Ascending aorta (tissue), 2 donors: ENCODE measurements around the gene SLC38A11. TPM values are rescaled to one million over a fixed set of nuclear protein-coding genes. Genes with fewer than 3 reads are reported as not detected.

Experiments
- DNase-seq, 2 donors: peaks; one replicate each; pipeline ENCODE4 v3.0.0-alpha.2; 2019; ENCODE audit warnings: low spot score in 2 of 2
- H3K27ac ChIP-seq, 2 donors: fragments of 200-600 bp; sonication (generic); one replicate each; pipeline ENCODE4 v1.5.1; 2016 to 2017; ENCODE audit warnings: mild to moderate bottlenecking in 1 of 2
- H3K27me3 ChIP-seq: fragments of 200-600 bp; sonication (generic); one replicate; pipeline ENCODE4 v1.5.1; 2017
- H3K36me3 ChIP-seq, 2 donors: fragments of 200-600 bp; sonication (generic); one replicate each; pipeline ENCODE4 v1.5.1; 2016
- H3K4me1 ChIP-seq, 2 donors: fragments of 200-600 bp; sonication (generic); one replicate each; pipeline ENCODE4 v1.5.1; 2016 to 2017; ENCODE audit warnings: mild to moderate bottlenecking in 1 of 2
- H3K4me3 ChIP-seq, 2 donors: fragments of 200-600 bp; sonication (generic); one replicate each; pipeline ENCODE4 v1.5.1; 2016 to 2017; ENCODE audit warnings: mild to moderate bottlenecking in 1 of 2
- H3K9me3 ChIP-seq, 2 donors: fragments of 200-600 bp; sonication (generic); one replicate each; pipeline ENCODE4 v1.5.1; 2016
- intact Hi-C: fragments of 100-400 bp; cut with DNase I; formaldehyde crosslinking; loops from one replicate; pipeline ENCODE4 v1.15.1; 2023
- total RNA-seq: library from RNA; depleted of rRNA; stranded (reverse); fragments of >200 nt; gene quantifications from one replicate; pipeline ENCODE4 v1.1.0, GENCODE V29; 2016
- TF ChIP-seq, protein P1 (sequence below), 3 experiments: fragments of 200-600 bp in 2 of 3; fragments of 450-650 bp in 1 of 3; sonication (generic) in 2 of 3; IDR thresholded peaks; one replicate each; pipeline ENCODE4 v1.5.1; 2016 to 2019; ENCODE audit warnings: antibody characterized with exemption in 3 of 3, mild to moderate bottlenecking in 1 of 3, moderate library complexity in 1 of 3

SLC38A11 gene
- total RNA-seq, 1 donor from 2014 or later, result not detected

GRCh38 chr2:164937864-164938401, 17.4 kb downstream of the SLC38A11 start:
- H3K4me3 ChIP-seq, result no peak overlapping the region
- intact Hi-C loops, result no loop called here
- H3K9me3 ChIP-seq, result no peaks in the 10 kb centered on the region
- TF ChIP-seq, protein P1, sequence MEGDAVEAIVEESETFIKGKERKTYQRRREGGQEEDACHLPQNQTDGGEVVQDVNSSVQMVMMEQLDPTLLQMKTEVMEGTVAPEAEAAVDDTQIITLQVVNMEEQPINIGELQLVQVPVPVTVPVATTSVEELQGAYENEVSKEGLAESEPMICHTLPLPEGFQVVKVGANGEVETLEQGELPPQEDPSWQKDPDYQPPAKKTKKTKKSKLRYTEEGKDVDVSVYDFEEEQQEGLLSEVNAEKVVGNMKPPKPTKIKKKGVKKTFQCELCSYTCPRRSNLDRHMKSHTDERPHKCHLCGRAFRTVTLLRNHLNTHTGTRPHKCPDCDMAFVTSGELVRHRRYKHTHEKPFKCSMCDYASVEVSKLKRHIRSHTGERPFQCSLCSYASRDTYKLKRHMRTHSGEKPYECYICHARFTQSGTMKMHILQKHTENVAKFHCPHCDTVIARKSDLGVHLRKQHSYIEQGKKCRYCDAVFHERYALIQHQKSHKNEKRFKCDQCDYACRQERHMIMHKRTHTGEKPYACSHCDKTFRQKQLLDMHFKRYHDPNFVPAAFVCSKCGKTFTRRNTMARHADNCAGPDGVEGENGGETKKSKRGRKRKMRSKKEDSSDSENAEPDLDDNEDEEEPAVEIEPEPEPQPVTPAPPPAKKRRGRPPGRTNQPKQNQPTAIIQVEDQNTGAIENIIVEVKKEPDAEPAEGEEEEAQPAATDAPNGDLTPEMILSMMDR (IDR thresholded peaks at IDR 0.05), result no peak
- H3K4me1 ChIP-seq, result no peaks in the 10 kb centered on the region
- H3K27ac ChIP-seq, result no peak overlapping the region
- no peaks in the 10 kb centered on the region for H3K36me3 ChIP-seq
- no peak for DNase-seq
- H3K27me3 ChIP-seq, result no peaks in the 10 kb centered on the region

- no peaks in the 10 kb centered on the region for H3K9me3 ChIP-seq
- intact Hi-C loops, result no loop called here
- no peaks in the 10 kb centered on the region for H3K27me3 ChIP-seq
- H3K27ac ChIP-seq, result no peak overlapping the region
- no peak overlapping the region for H3K4me3 ChIP-seq
- TF ChIP-seq, protein P1 (IDR thresholded peaks at IDR 0.05), result no peak
- no peak for DNase-seq
- H3K4me1 ChIP-seq, result no peaks in the 10 kb centered on the region
- no peaks in the 10 kb centered on the region for H3K36me3 ChIP-seq
These were observed 19.9 kb downstream of the SLC38A11 start for GRCh38 chr2:164935118-164936101.

GRCh38 chr2:164934401-164935117, 20.8 kb downstream of the SLC38A11 start:
- no peak overlapping the region for H3K4me3 ChIP-seq
- no peaks in the 10 kb centered on the region for H3K4me1 ChIP-seq
- intact Hi-C loops, result no loop called here

DNA sequence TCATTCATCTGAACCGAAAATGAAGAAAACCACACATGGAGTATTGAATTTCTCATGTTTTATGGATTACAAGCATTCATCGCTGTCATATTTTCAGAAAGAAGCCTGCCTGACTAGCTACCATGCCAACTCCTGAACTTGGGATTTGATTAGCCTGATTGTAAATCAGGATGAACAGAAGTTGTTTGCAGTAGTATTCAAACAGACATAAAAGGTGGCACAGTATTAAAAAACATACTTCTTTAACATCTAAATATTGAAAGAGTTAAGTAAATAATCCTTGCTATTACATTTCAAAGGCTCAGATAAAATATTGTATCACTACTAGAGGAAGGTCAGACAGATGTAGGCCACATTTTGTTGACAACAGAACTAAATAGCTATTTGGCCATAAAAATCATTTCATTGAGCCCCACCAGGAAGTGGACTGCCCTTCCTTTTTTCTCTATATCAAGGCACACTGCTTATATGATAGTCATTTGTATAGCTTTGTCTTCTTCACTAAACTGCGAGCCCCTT, 21.6 kb downstream of the SLC38A11 start:
- Histone ChIP-seq H3K4me3 (no peak overlapping the region), H3K36me3 (no peaks in the 10 kb centered on the region), H3K27ac (no peak overlapping the region), H3K9me3 (no peaks in the 10 kb centered on the region), H3K4me1 (no peaks in the 10 kb centered on the region), H3K27me3 (no peaks in the 10 kb centered on the region)
- intact Hi-C loops, result no loop called here
- no peak for DNase-seq
- TF ChIP-seq, protein P1 (IDR thresholded peaks at IDR 0.05), result no peak

More at GRCh38 chr2:164934401-164935117, 20.8 kb downstream of the SLC38A11 start:
- Histone ChIP-seq H3K9me3 (no peaks in the 10 kb centered on the region), H3K36me3 (no peaks in the 10 kb centered on the region), H3K27ac (no peak overlapping the region), H3K27me3 (no peaks in the 10 kb centered on the region)
- DNase-seq, result no peak
- TF ChIP-seq, protein P1 (IDR thresholded peaks at IDR 0.05), result no peak

- intact Hi-C loops, result no loop called here
- H3K4me1 ChIP-seq, result no peaks in the 10 kb centered on the region
- H3K4me3 ChIP-seq, result no peak overlapping the region
- no peak overlapping the region for H3K27ac ChIP-seq
- no peak for DNase-seq
- TF ChIP-seq, protein P1 (IDR thresholded peaks at IDR 0.05), result no peak
- H3K36me3 ChIP-seq, result no peaks in the 10 kb centered on the region
- no peaks in the 10 kb centered on the region for H3K9me3 ChIP-seq
- H3K27me3 ChIP-seq, result no peaks in the 10 kb centered on the region
These were observed 22.9 kb downstream of the SLC38A11 start for GRCh38 chr2:164932377-164932776.
